Epithelial cell of proximal tubule (primary cell): ENCODE data around the gene TBCEL. TPM values are rescaled to one million over a fixed set of nuclear protein-coding genes. Genes with fewer than 3 reads are reported as not detected.

ENCODE experiments used
- DNase-seq: peaks from one replicate; pipeline ENCODE4 v3.0.0-alpha.2; 2011; ENCODE audit warnings: low read depth
- H3K4me3 ChIP-seq: 2 replicates; pipeline ENCODE4 v1.5.1; 2011; ENCODE audit warnings: low read depth, mild to moderate bottlenecking, low read length
- total RNA-seq: library from RNA; depleted of rRNA; stranded (reverse); fragments of >200 nt; gene quantifications from 2 replicates; pipeline ENCODE4 v1.2.3, GENCODE V29; 2015
- TF ChIP-seq, protein P1 (sequence below): conservative IDR thresholded peaks from 2 replicates; pipeline ENCODE4 v1.5.1; 2012; ENCODE audit warnings: low read depth, mild to moderate bottlenecking, low read length

TBCEL gene
- total RNA-seq, 1 donor from 2014 or later, result 6.1 TPM

DNA sequence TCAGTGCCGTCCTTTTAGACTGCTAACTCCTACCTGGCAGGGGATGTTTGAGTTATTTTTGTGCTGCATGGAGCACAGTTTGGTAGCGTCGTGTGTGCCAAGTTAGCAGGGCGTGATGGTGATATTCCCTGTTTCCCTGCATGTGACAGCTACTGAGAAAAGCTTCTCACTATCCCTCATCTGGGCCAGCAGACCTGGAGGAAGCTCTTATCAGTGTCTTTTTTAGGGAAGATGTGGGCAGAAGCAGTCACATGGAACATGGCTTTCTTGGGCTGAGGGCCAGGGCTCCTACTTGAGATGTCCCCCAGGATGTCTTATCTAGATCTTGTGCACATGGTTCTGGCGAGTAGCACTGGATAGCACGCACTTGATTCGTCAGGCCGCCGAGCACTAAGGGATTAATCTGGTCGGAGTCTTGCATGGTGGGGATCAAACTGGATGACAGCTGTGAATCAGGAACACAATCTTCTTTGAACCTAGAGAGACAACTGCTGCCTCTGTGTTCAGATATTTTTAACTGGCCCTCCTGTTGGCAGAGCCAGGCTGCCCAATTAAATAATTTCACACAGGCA lies 110.9 kb downstream of the TBCEL start:
- no peak for DNase-seq
- H3K4me3 ChIP-seq, result no peak overlapping the region
- TF ChIP-seq, protein P1, sequence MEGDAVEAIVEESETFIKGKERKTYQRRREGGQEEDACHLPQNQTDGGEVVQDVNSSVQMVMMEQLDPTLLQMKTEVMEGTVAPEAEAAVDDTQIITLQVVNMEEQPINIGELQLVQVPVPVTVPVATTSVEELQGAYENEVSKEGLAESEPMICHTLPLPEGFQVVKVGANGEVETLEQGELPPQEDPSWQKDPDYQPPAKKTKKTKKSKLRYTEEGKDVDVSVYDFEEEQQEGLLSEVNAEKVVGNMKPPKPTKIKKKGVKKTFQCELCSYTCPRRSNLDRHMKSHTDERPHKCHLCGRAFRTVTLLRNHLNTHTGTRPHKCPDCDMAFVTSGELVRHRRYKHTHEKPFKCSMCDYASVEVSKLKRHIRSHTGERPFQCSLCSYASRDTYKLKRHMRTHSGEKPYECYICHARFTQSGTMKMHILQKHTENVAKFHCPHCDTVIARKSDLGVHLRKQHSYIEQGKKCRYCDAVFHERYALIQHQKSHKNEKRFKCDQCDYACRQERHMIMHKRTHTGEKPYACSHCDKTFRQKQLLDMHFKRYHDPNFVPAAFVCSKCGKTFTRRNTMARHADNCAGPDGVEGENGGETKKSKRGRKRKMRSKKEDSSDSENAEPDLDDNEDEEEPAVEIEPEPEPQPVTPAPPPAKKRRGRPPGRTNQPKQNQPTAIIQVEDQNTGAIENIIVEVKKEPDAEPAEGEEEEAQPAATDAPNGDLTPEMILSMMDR, result no peak

DNA sequence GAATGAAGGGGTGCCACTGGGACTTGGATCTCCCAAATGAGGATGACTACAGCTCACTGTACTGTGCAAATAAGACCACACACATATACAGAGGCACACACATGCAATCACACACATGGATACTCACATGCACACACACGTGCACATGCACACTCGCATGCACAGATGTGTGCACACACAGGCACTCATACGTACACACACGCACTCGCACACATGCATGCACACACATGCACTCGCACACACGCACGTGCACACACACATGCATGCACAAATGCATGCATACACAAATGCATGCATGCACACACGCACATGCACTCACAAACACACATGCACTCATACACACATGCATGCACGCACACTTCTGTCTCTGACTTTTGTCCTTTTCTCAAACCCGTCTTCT lies 113.1 kb downstream of the TBCEL start:
- TF ChIP-seq, protein P1, result no peak
- no peak overlapping the region for H3K4me3 ChIP-seq
- DNase-seq, result no peak

DNA sequence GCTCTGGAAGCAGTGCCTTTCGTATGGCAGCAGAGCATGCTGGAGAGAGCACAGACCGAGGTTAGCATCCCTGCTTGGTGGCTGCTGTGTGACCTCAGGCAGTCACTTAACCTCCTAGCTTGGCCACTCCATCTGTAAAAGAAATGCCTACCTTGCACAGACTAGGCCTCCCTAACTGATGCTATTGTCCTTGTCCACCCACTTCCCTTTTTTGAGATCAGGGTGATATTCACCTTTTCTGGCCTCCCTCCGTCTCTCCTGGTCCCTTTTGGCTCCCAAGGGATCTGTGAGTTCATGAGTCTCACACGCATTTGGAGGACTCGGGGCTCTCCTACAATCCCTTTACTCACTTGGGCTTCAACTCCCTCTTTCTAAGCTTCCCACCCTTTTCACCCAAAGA lies 114.4 kb downstream of the TBCEL start:
- H3K4me3 ChIP-seq, result no peak overlapping the region
- no peak for DNase-seq
- TF ChIP-seq, protein P1, result no peak

DNA sequence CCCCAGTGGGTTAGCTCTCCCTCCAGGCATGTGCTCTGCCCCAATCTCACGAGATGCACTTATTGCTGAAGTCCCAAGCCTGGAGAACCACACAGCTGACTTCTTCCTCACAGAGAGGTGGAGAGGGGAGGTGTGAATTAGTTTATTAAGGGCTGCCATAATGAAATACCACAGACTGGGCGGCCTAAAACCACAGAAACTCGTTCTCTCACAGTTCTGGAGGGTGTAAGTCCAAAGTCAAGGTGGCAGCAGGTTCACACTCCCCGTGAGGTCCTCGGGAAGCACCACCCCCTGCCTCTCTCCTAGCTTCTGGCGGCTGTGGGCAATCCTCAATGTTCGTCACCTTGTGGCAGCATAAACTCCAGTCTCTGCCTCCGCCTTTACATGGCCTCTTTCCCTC lies 116.5 kb downstream of the TBCEL start:
- no peak overlapping the region for H3K4me3 ChIP-seq
- DNase-seq, result no peak
- TF ChIP-seq, protein P1, result no peak

Other genes starting within 250 kb of the TBCEL start
- 0.22 and 0.23 TPM in 2 replicates for gene TECTA, start 77.1 kb downstream of the TBCEL start, total RNA-seq